ENCODE measurements around the gene EVPL.
"Not testable (repeated sequence)": the region's sequence is repeated elsewhere in the genome, so short reads cannot be mapped to it uniquely, and the experiment has no call there.

- TF ChIP-seq POLR2A, POLR2AphosphoS5, CTCF (IDR thresholded peaks at IDR 0.05): not testable (repeated sequence)
Observed at GRCh38 chr17:76044475-76045007, 17.4 kb upstream of the EVPL start.
